ENCODE data around the gene ZNF423. TPM values are rescaled to one million over a fixed set of nuclear protein-coding genes. Genes with fewer than 3 reads are reported as not detected.

Gene ZNF423
- total RNA-seq (2022) (0.07 and 0.20 TPM in 2 replicates), Bru-seq, nascent RNA (percentile 14 among the genes with signal in this experiment), BruChase-seq, experiment 1, labeled RNA remaining after a 2-hour chase (percentile 7 among the genes with signal in this experiment), BruChase-seq, experiment 2, labeled RNA remaining after a 6-hour chase (percentile 9 among the genes with signal in this experiment)
- long read RNA-seq, result 0 reads

GRCh38 chr16:49855822-49856671 lies at the start of gene ZNF423:
TSS of gene ZNF423 (minus strand) at chr16:49856112. CDS start at chr16:49855774, 338 bp downstream.
- Histone ChIP-seq H3K9me3 (no peaks in the 10 kb centered on the region), H3K4me1 (peaks cover 33% of the 10 kb centered on the region), H3K4me3 (ENCODE audit: low read depth, low read length) (peak within 1 kb of the TSS; percentile 61), H3K27me3 (replicated peaks; ENCODE audit: control insufficient read depth, insufficient read depth, low read length) (peaks cover 4% of the 10 kb centered on the region), H3K36me3 (ENCODE audit: control insufficient read depth, insufficient read depth, low read length) (no peaks in the 10 kb centered on the region)
- Mint-ChIP-seq H3K36me3 (ENCODE audit: insufficient read depth, unreplicated experiment) (no peaks in the 10 kb centered on the region), H3K27ac (ENCODE audit: unreplicated experiment) (no peak within 1 kb of the TSS), H3K9me3 (ENCODE audit: unreplicated experiment) (no peaks in the 10 kb centered on the region), H3K4me3 (ENCODE audit: unreplicated experiment) (peak within 1 kb of the TSS; percentile 86), H3K4me1 (ENCODE audit: low read depth, unreplicated experiment) (peaks cover 14% of the 10 kb centered on the region), H3K27me3 (ENCODE audit: insufficient read depth, unreplicated experiment) (peaks cover 30% of the 10 kb centered on the region)
- BruUV-seq (replicated peaks), result no TSS peak
- CTCF ChIA-PET, result interaction anchor here (0.6 to 5.0 kb wide), 5 partner anchors 15 to 448 kb away, joined by 3 to 91 read pairs (median 6); no protein-coding TSS in a partner anchor
- no peak for TF ChIP-seq CTCF (IDR thresholded peaks at IDR 0.05; ENCODE audit: insufficient read depth in 1 of 2, low read depth in 1 of 2, low read length in 1 of 2, severe bottlenecking in 1 of 2, unreplicated experiment in 1 of 2)
- intact Hi-C loops (cut with micrococcal nuclease; ENCODE audit: unreplicated experiment), result no loop called here
- POLR2A ChIA-PET, result no interaction called here
- no peak for DNase-seq

GRCh38 chr16:49904348-49905062 lies 48.6 kb upstream of the ZNF423 start:
- no peaks in the 10 kb centered on the region for H3K27me3 ChIP-seq (replicated peaks; ENCODE audit: control insufficient read depth, insufficient read depth, low read length)
- BruUV-seq (replicated peaks), result no TSS peak

More at GRCh38 chr16:49904348-49905062, 48.6 kb upstream of the ZNF423 start:
- H3K4me1 Mint-ChIP-seq (ENCODE audit: low read depth, unreplicated experiment), result peaks cover 20% of the 10 kb centered on the region
- POLR2A ChIA-PET, result interaction anchor here (0.7 kb wide), 1 partner anchor 20 kb away, joined by 5 read pairs; no protein-coding TSS in a partner anchor
- Histone ChIP-seq H3K36me3 (ENCODE audit: control insufficient read depth, insufficient read depth, low read length) (no peaks in the 10 kb centered on the region), H3K4me1 (peaks cover 19% of the 10 kb centered on the region), H3K4me3 (ENCODE audit: low read depth, low read length) (no peak overlapping the region), H3K9me3 (no peaks in the 10 kb centered on the region)
- no peaks in the 10 kb centered on the region for H3K27me3 Mint-ChIP-seq (ENCODE audit: insufficient read depth, unreplicated experiment)
- no peak overlapping the region for H3K27ac Mint-ChIP-seq (ENCODE audit: unreplicated experiment)
- DNase-seq, result no peak
- H3K36me3 Mint-ChIP-seq (ENCODE audit: insufficient read depth, unreplicated experiment), result no peaks in the 10 kb centered on the region
- intact Hi-C loops (cut with micrococcal nuclease; ENCODE audit: unreplicated experiment), result no loop called here
- CTCF ChIA-PET, result interaction anchor here (0.5 to 0.7 kb wide), 3 partner anchors 17 to 1929 kb away, joined by 3 to 8 read pairs (median 3); no protein-coding TSS in a partner anchor
- no peak for TF ChIP-seq CTCF (IDR thresholded peaks at IDR 0.05; ENCODE audit: insufficient read depth in 1 of 2, low read depth in 1 of 2, low read length in 1 of 2, severe bottlenecking in 1 of 2, unreplicated experiment in 1 of 2)
- H3K9me3 Mint-ChIP-seq (ENCODE audit: unreplicated experiment), result no peaks in the 10 kb centered on the region
- no peak overlapping the region for H3K4me3 Mint-ChIP-seq (ENCODE audit: unreplicated experiment)
